Testis (tissue), 2 donors: ENCODE measurements around the gene SLAMF1.

Experiments used
- POLR2A ChIP-seq: fragments of 450-650 bp; IDR thresholded peaks from one replicate; pipeline ENCODE4 v1.6.1; 2017; ENCODE audit warnings: antibody characterized with exemption, mild to moderate bottlenecking, moderate library complexity
- TF ChIP-seq, protein P1 (sequence below), 3 experiments: fragments of 450-650 bp in 2 of 3; fragments of 200-600 bp in 1 of 3; sonication (generic) in 1 of 3; IDR thresholded peaks; one replicate each; pipeline ENCODE4 v1.5.1; 2016 to 2019; ENCODE audit warnings: antibody characterized with exemption in 3 of 3, mild to moderate bottlenecking in 2 of 3, moderate library complexity in 1 of 3

DNA sequence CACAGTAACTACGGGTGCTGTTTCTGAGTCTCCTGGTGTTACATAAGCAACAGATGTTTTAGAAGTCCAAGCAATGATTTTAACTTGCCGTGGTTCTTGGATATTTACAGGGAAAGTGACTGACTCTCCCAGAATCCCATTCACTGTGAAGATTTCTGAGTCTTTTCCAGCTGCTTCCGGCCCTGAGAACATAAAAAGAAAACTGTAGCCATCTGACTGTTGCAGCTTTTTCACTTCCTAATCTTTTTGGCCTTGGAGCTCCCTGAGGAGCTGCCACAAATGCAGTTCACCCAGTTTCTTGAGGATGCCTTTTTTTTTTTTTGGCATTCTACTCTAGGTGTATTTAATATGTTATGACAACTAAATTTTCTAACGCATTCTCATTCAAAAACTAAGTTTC lies 81.3 kb downstream of the SLAMF1 start:
- TF ChIP-seq, protein P1, sequence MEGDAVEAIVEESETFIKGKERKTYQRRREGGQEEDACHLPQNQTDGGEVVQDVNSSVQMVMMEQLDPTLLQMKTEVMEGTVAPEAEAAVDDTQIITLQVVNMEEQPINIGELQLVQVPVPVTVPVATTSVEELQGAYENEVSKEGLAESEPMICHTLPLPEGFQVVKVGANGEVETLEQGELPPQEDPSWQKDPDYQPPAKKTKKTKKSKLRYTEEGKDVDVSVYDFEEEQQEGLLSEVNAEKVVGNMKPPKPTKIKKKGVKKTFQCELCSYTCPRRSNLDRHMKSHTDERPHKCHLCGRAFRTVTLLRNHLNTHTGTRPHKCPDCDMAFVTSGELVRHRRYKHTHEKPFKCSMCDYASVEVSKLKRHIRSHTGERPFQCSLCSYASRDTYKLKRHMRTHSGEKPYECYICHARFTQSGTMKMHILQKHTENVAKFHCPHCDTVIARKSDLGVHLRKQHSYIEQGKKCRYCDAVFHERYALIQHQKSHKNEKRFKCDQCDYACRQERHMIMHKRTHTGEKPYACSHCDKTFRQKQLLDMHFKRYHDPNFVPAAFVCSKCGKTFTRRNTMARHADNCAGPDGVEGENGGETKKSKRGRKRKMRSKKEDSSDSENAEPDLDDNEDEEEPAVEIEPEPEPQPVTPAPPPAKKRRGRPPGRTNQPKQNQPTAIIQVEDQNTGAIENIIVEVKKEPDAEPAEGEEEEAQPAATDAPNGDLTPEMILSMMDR (IDR thresholded peaks at IDR 0.05) = no peak
- TF ChIP-seq POLR2A = no peak
